HEK293 (cell line): ENCODE measurements around the gene AQP9.

Experiments used
- CTCF ChIA-PET: fragments of 350-600 bp; formaldehyde crosslinking; extraction: SDS; loops from one replicate; lab custom pipeline; 2021; ENCODE audit warnings: antibody characterized with exemption; lab: Yijun Ruan, JAX
- POLR2A ChIA-PET: fragments of 300-600 bp; formaldehyde crosslinking; extraction: SDS; loops from one replicate; lab custom pipeline; 2020; ENCODE audit warnings: antibody characterized with exemption, inconsistent platforms; lab: Yijun Ruan, JAX
- H3K27ac ChIP-seq: fragments of 200-500 bp; sonication (Bioruptor generic); 2 replicates; pipeline ENCODE4 v1.5.1; 2014; ENCODE audit warnings: low read depth, low read length, control low read depth, inconsistent platforms; ENCODE audit errors: extremely low read depth
- H3K36me3 ChIP-seq, 2 experiments: fragments of 200-500 bp in 1 of 2; sonication (Bioruptor generic) in 1 of 2; 1 replicate in 1 of 2; 2 replicates in 1 of 2; pipeline ENCODE4 v1.5.1; 2014 to 2017; ENCODE audit warnings: inconsistent platforms in 2 of 2, low read length in 2 of 2; ENCODE audit not compliant: control insufficient read depth in 2 of 2, insufficient read depth in 1 of 2
- H3K4me1 ChIP-seq: fragments of 200-500 bp; sonication (Bioruptor generic); 2 replicates; pipeline ENCODE4 v1.5.1; 2014; ENCODE audit warnings: mild to moderate bottlenecking, low read length, inconsistent platforms; ENCODE audit not compliant: control insufficient read depth, insufficient read depth
- H3K4me3 ChIP-seq: 2 replicates; pipeline ENCODE4 v1.5.1; 2011; ENCODE audit warnings: low read depth, mild to moderate bottlenecking, control low read depth, low read length, moderate library complexity
- H3K9me3 ChIP-seq: fragments of 200-500 bp; sonication (Bioruptor generic); 2 replicates; pipeline ENCODE4 v1.5.1; 2014; ENCODE audit warnings: low read depth, low read length, inconsistent platforms; ENCODE audit not compliant: control insufficient read depth, insufficient read depth
- BCL11A ChIP-seq: fragments of 450-650 bp; formaldehyde crosslinking; IDR thresholded peaks from 2 replicates; pipeline ENCODE4 v1.5.1; 2016; ENCODE audit warnings: low read depth, missing biosample characterization, missing genetic modification characterization
- OSR2 ChIP-seq: fragments of 450-650 bp; formaldehyde crosslinking; IDR thresholded peaks from 2 replicates; pipeline ENCODE4 v1.5.1; 2016; ENCODE audit warnings: missing biosample characterization, missing genetic modification characterization
- YY1 ChIP-seq: fragments of 450-650 bp; formaldehyde crosslinking; IDR thresholded peaks from 2 replicates; pipeline ENCODE4 v1.5.1; 2018; ENCODE audit warnings: missing biosample characterization, missing genetic modification characterization
- YY2 ChIP-seq: fragments of 450-650 bp; formaldehyde crosslinking; IDR thresholded peaks from 2 replicates; pipeline ENCODE4 v1.5.1; 2016; ENCODE audit warnings: missing biosample characterization, missing genetic modification characterization
- ZBTB17 ChIP-seq: fragments of 450-650 bp; formaldehyde crosslinking; IDR thresholded peaks from 2 replicates; pipeline ENCODE4 v1.5.1; 2016; ENCODE audit warnings: missing biosample characterization, missing genetic modification characterization
- ZNF157 ChIP-seq: fragments of 450-650 bp; formaldehyde crosslinking; IDR thresholded peaks from 2 replicates; pipeline ENCODE4 v1.5.1; 2016; ENCODE audit warnings: missing biosample characterization, missing genetic modification characterization
- ZNF174 ChIP-seq: fragments of 450-650 bp; formaldehyde crosslinking; IDR thresholded peaks from 2 replicates; pipeline ENCODE4 v1.5.0; 2017; ENCODE audit warnings: missing biosample characterization, mild to moderate bottlenecking, missing genetic modification characterization
- ZNF2 ChIP-seq: fragments of 450-650 bp; formaldehyde crosslinking; IDR thresholded peaks from 2 replicates; pipeline ENCODE4 v1.5.1; 2016; ENCODE audit warnings: missing biosample characterization, missing genetic modification characterization
- ZNF221 ChIP-seq: fragments of 450-650 bp; formaldehyde crosslinking; IDR thresholded peaks from 2 replicates; pipeline ENCODE4 v1.5.1; 2017; ENCODE audit warnings: missing biosample characterization, missing genetic modification characterization, borderline replicate concordance
- ZNF223 ChIP-seq: fragments of 450-650 bp; formaldehyde crosslinking; IDR thresholded peaks from 2 replicates; pipeline ENCODE4 v1.5.1; 2016; ENCODE audit warnings: missing biosample characterization, missing genetic modification characterization
- ZNF23 ChIP-seq: fragments of 450-650 bp; formaldehyde crosslinking; IDR thresholded peaks from 2 replicates; pipeline ENCODE4 v1.5.1; 2016; ENCODE audit warnings: missing biosample characterization, missing genetic modification characterization, borderline replicate concordance
- ZNF416 ChIP-seq: fragments of 450-650 bp; formaldehyde crosslinking; IDR thresholded peaks from 2 replicates; pipeline ENCODE4 v1.5.1; 2016; ENCODE audit warnings: missing biosample characterization, missing genetic modification characterization
- ZNF514 ChIP-seq: fragments of 450-650 bp; formaldehyde crosslinking; IDR thresholded peaks from 2 replicates; pipeline ENCODE4 v1.5.1; 2016; ENCODE audit warnings: missing biosample characterization, missing genetic modification characterization
- ZNF555 ChIP-seq: fragments of 450-650 bp; formaldehyde crosslinking; conservative IDR thresholded peaks from 2 replicates; pipeline ENCODE4 v1.5.1; 2017; ENCODE audit warnings: missing biosample characterization, mild to moderate bottlenecking, missing genetic modification characterization, inconsistent platforms
- ZNF610 ChIP-seq: fragments of 450-650 bp; formaldehyde crosslinking; IDR thresholded peaks from 2 replicates; pipeline ENCODE4 v1.5.1; 2016; ENCODE audit warnings: missing biosample characterization, missing genetic modification characterization, borderline replicate concordance
- ZNF777 ChIP-seq: fragments of 450-650 bp; formaldehyde crosslinking; IDR thresholded peaks from 2 replicates; pipeline ENCODE4 v1.5.1; 2017; ENCODE audit warnings: missing biosample characterization, missing genetic modification characterization, borderline replicate concordance
- ZNF792 ChIP-seq: fragments of 450-650 bp; formaldehyde crosslinking; IDR thresholded peaks from 2 replicates; pipeline ENCODE4 v1.5.1; 2016; ENCODE audit warnings: missing biosample characterization, missing genetic modification characterization
- TF ChIP-seq, protein P1 (sequence below): fragments of 450-650 bp; formaldehyde crosslinking; IDR thresholded peaks from 2 replicates; pipeline ENCODE4 v1.5.1; 2016; ENCODE audit warnings: missing biosample characterization, missing genetic modification characterization
- TF ChIP-seq, protein P2 (sequence below): fragments of 450-650 bp; formaldehyde crosslinking; IDR thresholded peaks from 2 replicates; pipeline ENCODE4 v1.5.1; 2016; ENCODE audit warnings: missing biosample characterization, missing genetic modification characterization
- TF ChIP-seq, protein P3 (sequence below): fragments of 450-650 bp; formaldehyde crosslinking; IDR thresholded peaks from 2 replicates; pipeline ENCODE4 v1.5.1; 2017; ENCODE audit warnings: missing biosample characterization, missing genetic modification characterization
- TF ChIP-seq, protein P4 (sequence below): fragments of 450-650 bp; formaldehyde crosslinking; IDR thresholded peaks from 2 replicates; pipeline ENCODE4 v1.5.1; 2017; ENCODE audit warnings: missing biosample characterization, missing genetic modification characterization
- TF ChIP-seq, protein P5 (sequence below): fragments of 450-650 bp; formaldehyde crosslinking; IDR thresholded peaks from 2 replicates; pipeline ENCODE4 v1.5.1; 2016; ENCODE audit warnings: missing biosample characterization, missing genetic modification characterization, low read depth

Gene AQP9

DNA sequence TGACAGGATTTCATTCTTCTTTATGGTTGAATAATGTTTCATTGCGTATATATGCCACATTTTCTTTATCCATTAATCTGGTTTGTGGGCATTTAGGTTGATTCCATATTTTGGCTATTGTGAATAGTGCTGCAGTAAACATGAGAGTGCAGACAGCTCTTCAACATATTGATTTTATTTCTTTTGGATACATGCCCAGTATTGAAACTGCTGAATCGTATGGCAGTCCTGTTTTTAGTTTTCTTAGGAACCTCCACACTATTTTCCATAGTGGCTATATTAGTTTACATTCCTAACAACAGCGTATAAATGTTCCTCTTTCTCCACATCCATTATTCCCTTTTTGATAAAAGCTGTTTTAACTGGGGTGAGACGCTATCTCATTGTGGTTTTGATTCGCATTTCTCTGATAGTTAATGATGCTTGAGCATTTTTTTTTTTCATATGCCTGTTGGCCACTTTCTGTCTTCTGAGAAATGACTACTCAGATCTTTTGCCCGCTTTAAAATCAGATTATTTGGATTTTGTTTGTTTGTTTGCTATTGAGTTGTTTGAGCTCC, 21.7 kb downstream of the AQP9 start (continued):
- TF ChIP-seq, protein P1, sequence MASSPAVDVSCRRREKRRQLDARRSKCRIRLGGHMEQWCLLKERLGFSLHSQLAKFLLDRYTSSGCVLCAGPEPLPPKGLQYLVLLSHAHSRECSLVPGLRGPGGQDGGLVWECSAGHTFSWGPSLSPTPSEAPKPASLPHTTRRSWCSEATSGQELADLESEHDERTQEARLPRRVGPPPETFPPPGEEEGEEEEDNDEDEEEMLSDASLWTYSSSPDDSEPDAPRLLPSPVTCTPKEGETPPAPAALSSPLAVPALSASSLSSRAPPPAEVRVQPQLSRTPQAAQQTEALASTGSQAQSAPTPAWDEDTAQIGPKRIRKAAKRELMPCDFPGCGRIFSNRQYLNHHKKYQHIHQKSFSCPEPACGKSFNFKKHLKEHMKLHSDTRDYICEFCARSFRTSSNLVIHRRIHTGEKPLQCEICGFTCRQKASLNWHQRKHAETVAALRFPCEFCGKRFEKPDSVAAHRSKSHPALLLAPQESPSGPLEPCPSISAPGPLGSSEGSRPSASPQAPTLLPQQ: no peak
- TF ChIP-seq ZNF2 (tag by site-specific recombination): no peak
- no peak for TF ChIP-seq ZNF792 (tag by site-specific recombination)
- TF ChIP-seq ZNF174 (tag by site-specific recombination): no peak
- TF ChIP-seq, protein P2, sequence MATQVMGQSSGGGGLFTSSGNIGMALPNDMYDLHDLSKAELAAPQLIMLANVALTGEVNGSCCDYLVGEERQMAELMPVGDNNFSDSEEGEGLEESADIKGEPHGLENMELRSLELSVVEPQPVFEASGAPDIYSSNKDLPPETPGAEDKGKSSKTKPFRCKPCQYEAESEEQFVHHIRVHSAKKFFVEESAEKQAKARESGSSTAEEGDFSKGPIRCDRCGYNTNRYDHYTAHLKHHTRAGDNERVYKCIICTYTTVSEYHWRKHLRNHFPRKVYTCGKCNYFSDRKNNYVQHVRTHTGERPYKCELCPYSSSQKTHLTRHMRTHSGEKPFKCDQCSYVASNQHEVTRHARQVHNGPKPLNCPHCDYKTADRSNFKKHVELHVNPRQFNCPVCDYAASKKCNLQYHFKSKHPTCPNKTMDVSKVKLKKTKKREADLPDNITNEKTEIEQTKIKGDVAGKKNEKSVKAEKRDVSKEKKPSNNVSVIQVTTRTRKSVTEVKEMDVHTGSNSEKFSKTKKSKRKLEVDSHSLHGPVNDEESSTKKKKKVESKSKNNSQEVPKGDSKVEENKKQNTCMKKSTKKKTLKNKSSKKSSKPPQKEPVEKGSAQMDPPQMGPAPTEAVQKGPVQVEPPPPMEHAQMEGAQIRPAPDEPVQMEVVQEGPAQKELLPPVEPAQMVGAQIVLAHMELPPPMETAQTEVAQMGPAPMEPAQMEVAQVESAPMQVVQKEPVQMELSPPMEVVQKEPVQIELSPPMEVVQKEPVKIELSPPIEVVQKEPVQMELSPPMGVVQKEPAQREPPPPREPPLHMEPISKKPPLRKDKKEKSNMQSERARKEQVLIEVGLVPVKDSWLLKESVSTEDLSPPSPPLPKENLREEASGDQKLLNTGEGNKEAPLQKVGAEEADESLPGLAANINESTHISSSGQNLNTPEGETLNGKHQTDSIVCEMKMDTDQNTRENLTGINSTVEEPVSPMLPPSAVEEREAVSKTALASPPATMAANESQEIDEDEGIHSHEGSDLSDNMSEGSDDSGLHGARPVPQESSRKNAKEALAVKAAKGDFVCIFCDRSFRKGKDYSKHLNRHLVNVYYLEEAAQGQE: no peak

DNA sequence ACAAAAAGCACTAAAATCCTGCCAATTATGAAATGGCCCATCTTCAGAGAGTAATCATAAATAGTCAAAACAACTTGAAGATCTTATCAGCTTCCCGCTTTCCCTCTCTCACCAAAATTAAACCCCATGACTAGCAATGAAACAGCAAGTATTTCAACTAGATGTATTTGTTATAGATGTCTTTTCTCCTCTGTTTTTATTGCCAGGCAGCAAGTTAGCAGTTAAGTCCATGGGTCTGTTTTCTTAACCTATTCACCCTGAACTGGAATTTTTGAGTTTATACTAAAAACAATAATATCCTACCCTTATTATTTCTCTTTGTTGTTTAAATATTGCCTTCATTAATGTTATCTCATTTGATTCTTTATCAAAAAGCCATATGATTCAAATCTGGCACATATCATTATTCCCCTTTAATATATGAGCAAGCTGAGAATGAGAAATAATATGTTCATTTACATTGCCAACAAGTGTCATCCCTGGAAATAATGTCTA, 23.3 kb downstream of the AQP9 start:
- TF ChIP-seq, protein P3, sequence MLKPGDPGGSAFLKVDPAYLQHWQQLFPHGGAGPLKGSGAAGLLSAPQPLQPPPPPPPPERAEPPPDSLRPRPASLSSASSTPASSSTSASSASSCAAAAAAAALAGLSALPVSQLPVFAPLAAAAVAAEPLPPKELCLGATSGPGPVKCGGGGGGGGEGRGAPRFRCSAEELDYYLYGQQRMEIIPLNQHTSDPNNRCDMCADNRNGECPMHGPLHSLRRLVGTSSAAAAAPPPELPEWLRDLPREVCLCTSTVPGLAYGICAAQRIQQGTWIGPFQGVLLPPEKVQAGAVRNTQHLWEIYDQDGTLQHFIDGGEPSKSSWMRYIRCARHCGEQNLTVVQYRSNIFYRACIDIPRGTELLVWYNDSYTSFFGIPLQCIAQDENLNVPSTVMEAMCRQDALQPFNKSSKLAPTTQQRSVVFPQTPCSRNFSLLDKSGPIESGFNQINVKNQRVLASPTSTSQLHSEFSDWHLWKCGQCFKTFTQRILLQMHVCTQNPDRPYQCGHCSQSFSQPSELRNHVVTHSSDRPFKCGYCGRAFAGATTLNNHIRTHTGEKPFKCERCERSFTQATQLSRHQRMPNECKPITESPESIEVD (tag by site-specific recombination): 0 out of 2 replicates have a peak, but pooled peaks have one; percentile 22
- TF ChIP-seq YY2 (tag by site-specific recombination) (no peak), ZNF223 (tag by site-specific recombination) (no peak)
- Histone ChIP-seq H3K36me3 (no peaks in the 10 kb centered on the region), H3K4me1 (peaks cover 3% of the 10 kb centered on the region; the same call in 1 of the 2 replicates), H3K27ac (no peak overlapping the region), H3K9me3 (no peaks in the 10 kb centered on the region), H3K4me3 (no peak overlapping the region)
- POLR2A ChIA-PET: no interaction called here
- CTCF ChIA-PET: no interaction called here

DNA sequence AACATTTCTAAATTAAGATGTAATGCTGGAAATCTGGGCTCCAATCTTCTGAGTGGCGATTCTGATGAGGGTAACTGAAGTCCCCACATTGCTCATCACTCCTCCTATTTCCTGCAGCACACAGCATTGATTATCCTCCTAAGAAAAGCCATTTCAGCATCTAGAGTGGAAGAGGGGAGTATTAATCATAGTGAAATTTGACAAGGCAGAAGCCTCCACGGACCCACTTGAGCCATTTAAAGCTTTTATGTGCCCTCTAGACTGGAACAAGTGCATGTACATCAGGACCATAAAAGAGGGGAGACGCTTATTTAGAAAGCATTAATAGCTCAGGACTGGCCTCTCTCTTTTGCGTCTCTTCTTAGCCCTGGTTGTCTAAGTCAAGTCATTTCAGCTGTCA, 25.8 kb downstream of the AQP9 start:
- H3K4me1 ChIP-seq: peaks cover 3% of the 10 kb centered on the region; the same call in 1 of the 2 replicates
- no peaks in the 10 kb centered on the region for H3K9me3 ChIP-seq
- CTCF ChIA-PET: no interaction called here
- no peaks in the 10 kb centered on the region for H3K36me3 ChIP-seq
- no peak overlapping the region for H3K4me3 ChIP-seq
- no peak for TF ChIP-seq ZNF221 (tag by site-specific recombination)
- no peak for TF ChIP-seq OSR2 (tag by site-specific recombination)
- no peak for TF ChIP-seq ZNF777 (tag by site-specific recombination)
- TF ChIP-seq, protein P4, sequence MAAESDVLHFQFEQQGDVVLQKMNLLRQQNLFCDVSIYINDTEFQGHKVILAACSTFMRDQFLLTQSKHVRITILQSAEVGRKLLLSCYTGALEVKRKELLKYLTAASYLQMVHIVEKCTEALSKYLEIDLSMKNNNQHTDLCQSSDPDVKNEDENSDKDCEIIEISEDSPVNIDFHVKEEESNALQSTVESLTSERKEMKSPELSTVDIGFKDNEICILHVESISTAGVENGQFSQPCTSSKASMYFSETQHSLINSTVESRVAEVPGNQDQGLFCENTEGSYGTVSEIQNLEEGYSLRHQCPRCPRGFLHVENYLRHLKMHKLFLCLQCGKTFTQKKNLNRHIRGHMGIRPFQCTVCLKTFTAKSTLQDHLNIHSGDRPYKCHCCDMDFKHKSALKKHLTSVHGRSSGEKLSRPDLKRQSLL (tag by site-specific recombination): no peak
- TF ChIP-seq, protein P5, sequence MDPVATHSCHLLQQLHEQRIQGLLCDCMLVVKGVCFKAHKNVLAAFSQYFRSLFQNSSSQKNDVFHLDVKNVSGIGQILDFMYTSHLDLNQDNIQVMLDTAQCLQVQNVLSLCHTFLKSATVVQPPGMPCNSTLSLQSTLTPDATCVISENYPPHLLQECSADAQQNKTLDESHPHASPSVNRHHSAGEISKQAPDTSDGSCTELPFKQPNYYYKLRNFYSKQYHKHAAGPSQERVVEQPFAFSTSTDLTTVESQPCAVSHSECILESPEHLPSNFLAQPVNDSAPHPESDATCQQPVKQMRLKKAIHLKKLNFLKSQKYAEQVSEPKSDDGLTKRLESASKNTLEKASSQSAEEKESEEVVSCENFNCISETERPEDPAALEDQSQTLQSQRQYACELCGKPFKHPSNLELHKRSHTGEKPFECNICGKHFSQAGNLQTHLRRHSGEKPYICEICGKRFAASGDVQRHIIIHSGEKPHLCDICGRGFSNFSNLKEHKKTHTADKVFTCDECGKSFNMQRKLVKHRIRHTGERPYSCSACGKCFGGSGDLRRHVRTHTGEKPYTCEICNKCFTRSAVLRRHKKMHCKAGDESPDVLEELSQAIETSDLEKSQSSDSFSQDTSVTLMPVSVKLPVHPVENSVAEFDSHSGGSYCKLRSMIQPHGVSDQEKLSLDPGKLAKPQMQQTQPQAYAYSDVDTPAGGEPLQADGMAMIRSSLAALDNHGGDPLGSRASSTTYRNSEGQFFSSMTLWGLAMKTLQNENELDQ (tag by site-specific recombination): no peak
- no peak for TF ChIP-seq BCL11A (tag by site-specific recombination)
- no peak for TF ChIP-seq YY1
- no peak for TF ChIP-seq ZNF555 (tag by site-specific recombination)
- TF ChIP-seq ZNF157 (tag by site-specific recombination): no peak
- no peak for TF ChIP-seq ZBTB17 (tag by site-specific recombination)
- TF ChIP-seq ZNF416 (tag by site-specific recombination): no peak
- no peak for TF ChIP-seq ZNF610
- no peak for TF ChIP-seq ZNF514 (tag by site-specific recombination)
- no peak for TF ChIP-seq ZNF23 (tag by site-specific recombination)
- no peak overlapping the region for H3K27ac ChIP-seq
- POLR2A ChIA-PET: no interaction called here
